ENCODE data around the gene ETAA1.

The ETAA1 gene

DNA sequence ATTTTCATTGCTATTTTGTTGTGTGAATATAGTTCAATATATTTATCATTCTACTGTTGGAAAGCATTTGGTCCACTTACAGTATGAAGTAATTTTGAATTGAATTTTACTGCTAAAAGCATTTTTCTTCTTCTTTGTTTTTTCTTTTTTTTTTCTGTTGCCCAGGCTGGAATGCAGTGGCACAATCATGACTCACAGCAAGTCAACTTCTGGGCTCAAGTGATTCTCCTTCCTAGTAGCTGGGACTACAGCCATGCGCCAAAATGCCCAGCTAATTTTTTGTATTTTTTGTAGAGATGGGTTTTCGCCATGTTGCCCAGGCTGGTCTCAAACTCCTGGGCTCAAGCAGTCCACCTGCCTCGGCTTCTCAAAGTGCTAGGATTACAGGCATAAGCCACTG is 2.4 kb upstream of the ETAA1 start:
- Histone ChIP-seq H3K36me3 (ENCODE audit: control insufficient read depth, insufficient read depth, low read length) (no peaks in the 10 kb centered on the region), H3K56ac (ENCODE audit: low read length) (no peak overlapping the region), H2BK120ac (ENCODE audit: low read depth, low read length) (no peak overlapping the region), H3K4ac (ENCODE audit: low read depth, low read length) (no peak overlapping the region), H3K4me1 (ENCODE audit: control insufficient read depth, low read depth, low read length) (peaks cover 3% of the 10 kb centered on the region), H3K9ac (ENCODE audit: low read length) (no peak overlapping the region), H2BK5ac (ENCODE audit: low read length) (no peak overlapping the region), H3K79me1 (ENCODE audit: low read length) (no peaks in the 10 kb centered on the region), H4K8ac (ENCODE audit: low read depth, low read length) (no peak overlapping the region), H4K5ac (ENCODE audit: low read length) (no peak overlapping the region), H2AK5ac (ENCODE audit: low read length) (no peak overlapping the region), H3K18ac (ENCODE audit: low read length) (no peak overlapping the region), H3K27me3 (ENCODE audit: insufficient read depth, low read length, poor library complexity) (no peaks in the 10 kb centered on the region), H3K27ac (ENCODE audit: low read depth, low read length) (no peak overlapping the region), H2BK15ac (replicated peaks; ENCODE audit: low read depth) (no peak overlapping the region), H3K79me2 (ENCODE audit: control insufficient read depth, insufficient read depth, low read length) (no peaks in the 10 kb centered on the region), H3K23ac (ENCODE audit: low read length) (no peak overlapping the region), H3K4me2 (ENCODE audit: low read length) (no peak overlapping the region), H3K4me3 (ENCODE audit: low read length) (no peak overlapping the region)
- peak; percentile 30 for DNase-seq
- WGBS (ENCODE audit: extremely low coverage, insufficient coverage, low lambda C conversion rate) = no CpG with 5 or more reads among the region's 3 CpGs

DNA sequence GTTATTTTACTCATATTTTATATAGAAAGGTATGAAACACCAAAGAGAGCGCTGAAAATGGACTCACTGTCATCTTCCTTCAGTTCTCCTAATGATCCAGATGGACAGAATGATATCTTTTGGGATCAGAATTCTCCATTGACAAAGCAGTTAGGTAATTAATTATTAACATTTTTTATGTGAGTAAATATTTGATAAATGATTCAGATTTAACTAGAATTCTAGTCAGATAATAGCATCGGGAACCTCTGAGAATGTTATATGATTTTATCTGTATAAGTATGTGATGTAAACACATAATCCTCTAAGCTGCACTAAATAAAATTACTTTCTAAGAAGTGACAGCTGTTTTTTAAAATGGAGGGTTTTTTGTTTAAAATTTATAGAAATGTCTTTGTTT is 2.0 kb downstream of the ETAA1 start:
- Histone ChIP-seq H3K4me1 (ENCODE audit: control insufficient read depth, low read depth, low read length) (no peaks in the 10 kb centered on the region), H2BK15ac (replicated peaks; ENCODE audit: low read depth) (no peak overlapping the region), H3K27ac (ENCODE audit: low read depth, low read length) (no peak overlapping the region), H2AK5ac (ENCODE audit: low read length) (no peak overlapping the region), H3K4ac (ENCODE audit: low read depth, low read length) (no peak overlapping the region), H2BK5ac (ENCODE audit: low read length) (no peak overlapping the region), H3K79me2 (ENCODE audit: control insufficient read depth, insufficient read depth, low read length) (no peaks in the 10 kb centered on the region), H3K27me3 (ENCODE audit: insufficient read depth, low read length, poor library complexity) (no peaks in the 10 kb centered on the region), H2BK120ac (ENCODE audit: low read depth, low read length) (no peak overlapping the region), H3K36me3 (ENCODE audit: control insufficient read depth, insufficient read depth, low read length) (no peaks in the 10 kb centered on the region), H3K18ac (ENCODE audit: low read length) (no peak overlapping the region), H4K8ac (ENCODE audit: low read depth, low read length) (no peak overlapping the region), H3K79me1 (ENCODE audit: low read length) (no peaks in the 10 kb centered on the region), H3K4me2 (ENCODE audit: low read length) (no peak overlapping the region), H3K9ac (ENCODE audit: low read length) (no peak overlapping the region), H3K4me3 (ENCODE audit: low read length) (no peak overlapping the region), H4K5ac (ENCODE audit: low read length) (no peak overlapping the region), H3K23ac (ENCODE audit: low read length) (no peak overlapping the region), H3K56ac (ENCODE audit: low read length) (no peak overlapping the region)
- DNase-seq = no peak
- no CpG with 5 or more reads among the region's 2 CpGs for WGBS (ENCODE audit: extremely low coverage, insufficient coverage, low lambda C conversion rate)

DNA sequence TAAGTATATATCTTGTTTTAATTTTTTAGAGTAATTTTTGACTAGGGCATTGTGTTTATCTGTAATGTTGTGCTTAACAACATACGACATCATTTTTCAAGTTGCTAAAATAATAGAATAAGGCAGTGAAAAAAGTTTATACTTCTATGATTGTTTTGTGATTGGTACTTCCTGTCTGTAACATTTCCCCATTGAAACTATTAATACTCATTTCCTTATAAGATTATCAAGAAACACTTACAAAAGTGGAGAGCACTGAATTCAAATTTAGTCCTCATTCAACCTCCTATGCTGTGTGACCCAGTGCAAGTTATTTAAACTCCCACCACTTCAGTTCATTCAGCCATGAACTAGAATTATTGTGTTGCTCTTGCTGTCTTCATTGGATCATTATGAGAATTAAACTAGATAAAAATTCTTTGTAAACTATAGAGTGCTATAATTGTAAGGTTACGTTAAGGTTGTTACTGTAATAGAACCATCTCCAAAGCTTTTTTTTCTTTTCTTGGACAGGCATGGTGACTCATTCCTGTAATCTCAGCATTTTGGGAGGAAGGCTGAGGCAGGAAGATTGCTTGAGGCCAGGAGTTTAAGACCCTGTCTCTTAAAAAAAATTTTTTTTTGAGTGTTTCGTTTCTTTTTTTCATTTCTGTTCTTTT is 2.8 kb downstream of the ETAA1 start:
- Histone ChIP-seq H3K27me3 (ENCODE audit: insufficient read depth, low read length, poor library complexity) (no peaks in the 10 kb centered on the region), H3K79me1 (ENCODE audit: low read length) (no peaks in the 10 kb centered on the region), H3K4me3 (ENCODE audit: low read length) (no peak overlapping the region), H3K4ac (ENCODE audit: low read depth, low read length) (no peak overlapping the region), H3K18ac (ENCODE audit: low read length) (no peak overlapping the region), H2BK120ac (ENCODE audit: low read depth, low read length) (no peak overlapping the region), H3K4me2 (ENCODE audit: low read length) (no peak overlapping the region), H3K36me3 (ENCODE audit: control insufficient read depth, insufficient read depth, low read length) (no peaks in the 10 kb centered on the region), H3K4me1 (ENCODE audit: control insufficient read depth, low read depth, low read length) (no peaks in the 10 kb centered on the region), H2BK5ac (ENCODE audit: low read length) (no peak overlapping the region), H2BK15ac (replicated peaks; ENCODE audit: low read depth) (no peak overlapping the region), H4K5ac (ENCODE audit: low read length) (no peak overlapping the region), H2AK5ac (ENCODE audit: low read length) (no peak overlapping the region), H3K56ac (ENCODE audit: low read length) (no peak overlapping the region), H4K8ac (ENCODE audit: low read depth, low read length) (no peak overlapping the region), H3K23ac (ENCODE audit: low read length) (no peak overlapping the region), H3K27ac (ENCODE audit: low read depth, low read length) (no peak overlapping the region), H3K9ac (ENCODE audit: low read length) (no peak overlapping the region), H3K79me2 (ENCODE audit: control insufficient read depth, insufficient read depth, low read length) (no peaks in the 10 kb centered on the region)
- peak; percentile 32 for DNase-seq
- WGBS (ENCODE audit: extremely low coverage, insufficient coverage, low lambda C conversion rate) = no CpG with 5 or more reads among the region's 3 CpGs

DNA sequence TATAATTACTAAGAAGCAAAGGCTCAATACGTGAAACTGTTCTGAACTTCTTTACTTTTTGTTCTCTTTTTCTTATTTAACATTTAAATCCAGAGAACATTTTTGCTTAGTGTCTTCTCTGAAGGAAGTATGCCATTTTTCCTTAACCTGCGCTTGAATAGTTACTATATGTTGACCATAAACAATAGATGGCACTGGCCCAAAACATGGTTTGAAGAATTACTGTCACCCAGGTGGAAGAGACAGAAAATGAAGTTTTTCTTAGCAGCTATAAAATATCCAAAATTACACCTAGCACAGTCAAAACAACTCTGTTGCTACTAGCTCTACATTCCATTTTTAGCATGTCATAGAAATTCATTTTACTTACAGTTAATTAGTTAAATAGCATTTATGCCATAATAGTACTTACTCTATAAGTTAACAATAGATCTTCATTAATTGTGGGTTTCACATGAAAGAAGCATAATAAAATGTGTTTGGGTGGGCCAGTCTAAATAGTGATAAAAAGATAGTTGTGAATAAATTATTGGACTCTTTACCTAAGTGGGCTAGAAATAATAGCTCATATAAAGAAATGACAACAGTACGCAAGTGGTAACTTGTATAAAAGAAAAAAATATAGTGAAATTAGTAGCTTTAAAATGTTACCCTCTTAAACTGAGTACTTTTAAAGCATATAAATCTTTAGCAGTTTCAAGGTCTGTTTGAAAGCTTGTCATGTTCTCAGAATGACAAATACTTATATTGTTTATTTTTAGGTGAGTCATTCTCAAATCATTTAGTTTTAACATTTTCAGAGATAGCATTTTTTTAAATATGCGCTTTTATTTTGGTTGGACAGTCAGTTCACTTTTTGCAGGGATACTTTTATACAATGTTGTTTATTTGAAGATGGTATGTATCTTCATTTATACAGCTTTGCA is 3.7 kb downstream of the ETAA1 start:
- Histone ChIP-seq H3K27ac (ENCODE audit: low read depth, low read length) (no peak overlapping the region), H3K79me2 (ENCODE audit: control insufficient read depth, insufficient read depth, low read length) (no peaks in the 10 kb centered on the region), H2AK5ac (ENCODE audit: low read length) (no peak overlapping the region), H2BK5ac (ENCODE audit: low read length) (no peak overlapping the region), H3K9ac (ENCODE audit: low read length) (no peak overlapping the region), H3K18ac (ENCODE audit: low read length) (no peak overlapping the region), H4K5ac (ENCODE audit: low read length) (no peak overlapping the region), H3K79me1 (ENCODE audit: low read length) (no peaks in the 10 kb centered on the region), H3K36me3 (ENCODE audit: control insufficient read depth, insufficient read depth, low read length) (no peaks in the 10 kb centered on the region), H3K56ac (ENCODE audit: low read length) (no peak overlapping the region), H3K23ac (ENCODE audit: low read length) (no peak overlapping the region), H3K4ac (ENCODE audit: low read depth, low read length) (no peak overlapping the region), H2BK15ac (replicated peaks; ENCODE audit: low read depth) (no peak overlapping the region), H3K4me1 (ENCODE audit: control insufficient read depth, low read depth, low read length) (no peaks in the 10 kb centered on the region), H2BK120ac (ENCODE audit: low read depth, low read length) (no peak overlapping the region), H3K4me2 (ENCODE audit: low read length) (no peak overlapping the region), H3K27me3 (ENCODE audit: insufficient read depth, low read length, poor library complexity) (no peaks in the 10 kb centered on the region), H3K4me3 (ENCODE audit: low read length) (no peak overlapping the region), H4K8ac (ENCODE audit: low read depth, low read length) (no peak overlapping the region)
- no CpG with 5 or more reads among the region's 4 CpGs for WGBS (ENCODE audit: extremely low coverage, insufficient coverage, low lambda C conversion rate)
- no peak for DNase-seq

DNA sequence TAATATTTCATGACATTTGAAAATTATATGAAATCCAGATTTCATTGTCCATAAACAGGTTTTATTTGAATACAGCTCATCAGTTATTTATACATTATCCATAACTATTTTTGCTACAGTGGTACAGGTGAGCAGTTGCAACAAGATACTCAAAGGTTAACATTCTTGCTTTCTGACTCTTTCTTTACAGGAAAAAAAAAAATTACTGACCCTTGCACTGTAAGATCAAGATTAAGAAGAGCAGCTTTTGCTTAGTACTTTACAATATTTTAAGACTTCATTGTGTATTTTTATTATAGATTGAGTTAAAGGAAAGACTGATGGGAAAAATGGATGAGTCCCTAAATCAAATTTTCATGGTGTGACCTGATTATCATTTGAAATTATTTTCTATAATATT is 11.2 kb downstream of the ETAA1 start:
- Histone ChIP-seq H2BK15ac (replicated peaks; ENCODE audit: low read depth) (no peak overlapping the region), H4K8ac (ENCODE audit: low read depth, low read length) (no peak overlapping the region), H3K27me3 (ENCODE audit: insufficient read depth, low read length, poor library complexity) (no peaks in the 10 kb centered on the region), H2AK5ac (ENCODE audit: low read length) (no peak overlapping the region), H3K23ac (ENCODE audit: low read length) (no peak overlapping the region), H3K79me2 (ENCODE audit: control insufficient read depth, insufficient read depth, low read length) (no peaks in the 10 kb centered on the region), H3K4me3 (ENCODE audit: low read length) (no peak overlapping the region), H4K5ac (ENCODE audit: low read length) (no peak overlapping the region), H2BK120ac (ENCODE audit: low read depth, low read length) (no peak overlapping the region), H3K9ac (ENCODE audit: low read length) (no peak overlapping the region), H3K79me1 (ENCODE audit: low read length) (no peaks in the 10 kb centered on the region), H3K4ac (ENCODE audit: low read depth, low read length) (no peak overlapping the region), H3K4me2 (ENCODE audit: low read length) (no peak overlapping the region), H3K27ac (ENCODE audit: low read depth, low read length) (no peak overlapping the region), H3K36me3 (ENCODE audit: control insufficient read depth, insufficient read depth, low read length) (no peaks in the 10 kb centered on the region), H3K56ac (ENCODE audit: low read length) (no peak overlapping the region), H2BK5ac (ENCODE audit: low read length) (no peak overlapping the region), H3K18ac (ENCODE audit: low read length) (no peak overlapping the region), H3K4me1 (ENCODE audit: control insufficient read depth, low read depth, low read length) (no peaks in the 10 kb centered on the region)
- no peak for DNase-seq
